ENCODE data around the gene OVCH1.

Gene OVCH1

GRCh38 chr12:29497588-29497987 lies at the start of gene OVCH1:
Gene OVCH1 (minus strand): TSS chr12:29497686. CDS start chr12:29497686, 0 bp downstream.
- Histone ChIP-seq H3K27me3 (peaks cover 28% of the 10 kb centered on the region), H3K4me3 (ENCODE audit: low read depth in 1 of 2, low read length in 1 of 2) (no peak within 1 kb of the TSS), H3K9me3 (no peaks in the 10 kb centered on the region), H3K27ac (no peak within 1 kb of the TSS), H3K36me3 (no peaks in the 10 kb centered on the region), H3K4me1 (ENCODE audit: control insufficient read depth in 1 of 2, insufficient read depth in 1 of 2, low read depth in 1 of 2, low read length in 1 of 2) (peaks cover 7 to 18% of the 10 kb centered on the region in 2 experiments)
- TF ChIP-seq CTCF (IDR thresholded peaks at IDR 0.05) = no peak

GRCh38 chr12:29547151-29547632 lies 49.7 kb upstream of the OVCH1 start:
- Histone ChIP-seq H3K36me3 (no peaks in the 10 kb centered on the region), H3K4me3 (ENCODE audit: low read depth in 1 of 2, low read length in 1 of 2) (no peak overlapping the region), H3K9me3 (no peaks in the 10 kb centered on the region), H3K4me1 (ENCODE audit: control insufficient read depth in 1 of 2, insufficient read depth in 1 of 2, low read depth in 1 of 2, low read length in 1 of 2) (peaks cover 0 to 6% of the 10 kb centered on the region in 2 experiments), H3K27me3 (peaks cover 10% of the 10 kb centered on the region), H3K27ac (no peak overlapping the region)
- TF ChIP-seq CTCF (IDR thresholded peaks at IDR 0.05) = no peak

GRCh38 chr12:29546000-29546399 lies 48.5 kb upstream of the OVCH1 start:
- Histone ChIP-seq H3K9me3 (no peaks in the 10 kb centered on the region), H3K27ac (no peak overlapping the region), H3K4me3 (ENCODE audit: low read depth in 1 of 2, low read length in 1 of 2) (no peak overlapping the region), H3K36me3 (no peaks in the 10 kb centered on the region), H3K27me3 (peaks cover 16% of the 10 kb centered on the region), H3K4me1 (ENCODE audit: control insufficient read depth in 1 of 2, insufficient read depth in 1 of 2, low read depth in 1 of 2, low read length in 1 of 2) (peaks cover 0 to 6% of the 10 kb centered on the region in 2 experiments)
- TF ChIP-seq CTCF (IDR thresholded peaks at IDR 0.05) = no peak

- TF ChIP-seq CTCF (IDR thresholded peaks at IDR 0.05) = no peak
- H3K4me1 ChIP-seq (ENCODE audit: control insufficient read depth in 1 of 2, insufficient read depth in 1 of 2, low read depth in 1 of 2, low read length in 1 of 2) = peaks cover 0 to 6% of the 10 kb centered on the region in 2 experiments
- H3K36me3 ChIP-seq = no peaks in the 10 kb centered on the region
- H3K27me3 ChIP-seq = peaks cover 16% of the 10 kb centered on the region
- H3K4me3 ChIP-seq (ENCODE audit: low read depth in 1 of 2, low read length in 1 of 2) = no peak overlapping the region
- no peaks in the 10 kb centered on the region for H3K9me3 ChIP-seq
- H3K27ac ChIP-seq = no peak overlapping the region
These were observed 47.6 kb upstream of the OVCH1 start for GRCh38 chr12:29545102-29545467.

GRCh38 chr12:29544428-29545101 lies 47.1 kb upstream of the OVCH1 start:
- H3K9me3 ChIP-seq = no peaks in the 10 kb centered on the region
- no peaks in the 10 kb centered on the region for H3K36me3 ChIP-seq
- peaks cover 16% of the 10 kb centered on the region for H3K27me3 ChIP-seq
- H3K4me1 ChIP-seq (ENCODE audit: control insufficient read depth in 1 of 2, insufficient read depth in 1 of 2, low read depth in 1 of 2, low read length in 1 of 2) = peaks cover 0 to 6% of the 10 kb centered on the region in 2 experiments
- no peak for TF ChIP-seq CTCF (IDR thresholded peaks at IDR 0.05)
- no peak overlapping the region for H3K4me3 ChIP-seq (ENCODE audit: low read depth in 1 of 2, low read length in 1 of 2)
- no peak overlapping the region for H3K27ac ChIP-seq
